ENCODE data around the gene GALNTL6.

GALNTL6 gene

GRCh38 chr4:173056271-173056670, 1243.1 kb downstream of the GALNTL6 start:
- TF ChIP-seq EZH2phosphoT487 (IDR thresholded peaks at IDR 0.05; ENCODE audit: borderline replicate concordance) (no peak), CTCF (conservative IDR thresholded peaks at IDR 0.05; ENCODE audit: low read length) (no peak)

GRCh38 chr4:173056710-173057109, 1243.5 kb downstream of the GALNTL6 start:
- H4K20me1 ChIP-seq (ENCODE audit: insufficient read depth, low read length, poor library complexity, severe bottlenecking): no peaks in the 10 kb centered on the region
- no peaks in the 10 kb centered on the region for H3K27me3 ChIP-seq (ENCODE audit: insufficient read depth, low read length, poor library complexity, severe bottlenecking)
- H3K36me3 ChIP-seq (ENCODE audit: insufficient read depth, low read length): no peaks in the 10 kb centered on the region
- no peaks in the 10 kb centered on the region for H3F3A ChIP-seq (ENCODE audit: low read depth)
- H3K79me2 ChIP-seq (ENCODE audit: insufficient read depth, low read length): no peaks in the 10 kb centered on the region
- H3K9me3 ChIP-seq (ENCODE audit: insufficient read depth, low read depth, low read length): no peaks in the 10 kb centered on the region
- no peak overlapping the region for H2AFZ ChIP-seq (ENCODE audit: low read length)
- no peak overlapping the region for H3K4me3 ChIP-seq (ENCODE audit: low read length, poor library complexity, severe bottlenecking)
- no peak overlapping the region for H3K4me2 ChIP-seq (ENCODE audit: low read depth, low read length, poor library complexity, severe bottlenecking)
- no peaks in the 10 kb centered on the region for H3K9me2 ChIP-seq (replicated peaks; ENCODE audit: low read depth, low read length)
- TF ChIP-seq CTCF (conservative IDR thresholded peaks at IDR 0.05; ENCODE audit: low read length) (no peak), EZH2phosphoT487 (IDR thresholded peaks at IDR 0.05; ENCODE audit: borderline replicate concordance) (no peak)
- H3K4me1 ChIP-seq (ENCODE audit: insufficient read depth, low read length, poor library complexity, severe bottlenecking): no peaks in the 10 kb centered on the region
- H3K9ac ChIP-seq (ENCODE audit: low read depth, low read length, poor library complexity, severe bottlenecking): no peak overlapping the region

More at GRCh38 chr4:173056271-173056670, 1243.1 kb downstream of the GALNTL6 start:
- Histone ChIP-seq H3K79me2 (ENCODE audit: insufficient read depth, low read length) (no peaks in the 10 kb centered on the region), H2AFZ (ENCODE audit: low read length) (no peak overlapping the region), H3K36me3 (ENCODE audit: insufficient read depth, low read length) (no peaks in the 10 kb centered on the region), H3K27me3 (ENCODE audit: insufficient read depth, low read length, poor library complexity, severe bottlenecking) (no peaks in the 10 kb centered on the region), H3K4me3 (ENCODE audit: low read length, poor library complexity, severe bottlenecking) (no peak overlapping the region), H3K4me1 (ENCODE audit: insufficient read depth, low read length, poor library complexity, severe bottlenecking) (no peaks in the 10 kb centered on the region), H3F3A (ENCODE audit: low read depth) (no peaks in the 10 kb centered on the region), H3K9me2 (replicated peaks; ENCODE audit: low read depth, low read length) (no peaks in the 10 kb centered on the region), H3K9ac (ENCODE audit: low read depth, low read length, poor library complexity, severe bottlenecking) (no peak overlapping the region), H4K20me1 (ENCODE audit: insufficient read depth, low read length, poor library complexity, severe bottlenecking) (no peaks in the 10 kb centered on the region), H3K9me3 (ENCODE audit: insufficient read depth, low read depth, low read length) (no peaks in the 10 kb centered on the region), H3K4me2 (ENCODE audit: low read depth, low read length, poor library complexity, severe bottlenecking) (no peak overlapping the region)

GRCh38 chr4:173057442-173057841, 1244.2 kb downstream of the GALNTL6 start:
- TF ChIP-seq CTCF (conservative IDR thresholded peaks at IDR 0.05; ENCODE audit: low read length) (no peak), EZH2phosphoT487 (IDR thresholded peaks at IDR 0.05; ENCODE audit: borderline replicate concordance) (no peak)
- Histone ChIP-seq H4K20me1 (ENCODE audit: insufficient read depth, low read length, poor library complexity, severe bottlenecking) (no peaks in the 10 kb centered on the region), H3K4me1 (ENCODE audit: insufficient read depth, low read length, poor library complexity, severe bottlenecking) (no peaks in the 10 kb centered on the region), H3K27me3 (ENCODE audit: insufficient read depth, low read length, poor library complexity, severe bottlenecking) (no peaks in the 10 kb centered on the region), H3K79me2 (ENCODE audit: insufficient read depth, low read length) (no peaks in the 10 kb centered on the region), H3F3A (ENCODE audit: low read depth) (no peaks in the 10 kb centered on the region), H3K4me2 (ENCODE audit: low read depth, low read length, poor library complexity, severe bottlenecking) (no peak overlapping the region), H3K9me2 (replicated peaks; ENCODE audit: low read depth, low read length) (no peaks in the 10 kb centered on the region), H3K9ac (ENCODE audit: low read depth, low read length, poor library complexity, severe bottlenecking) (no peak overlapping the region), H2AFZ (ENCODE audit: low read length) (no peak overlapping the region), H3K9me3 (ENCODE audit: insufficient read depth, low read depth, low read length) (no peaks in the 10 kb centered on the region), H3K36me3 (ENCODE audit: insufficient read depth, low read length) (no peaks in the 10 kb centered on the region), H3K4me3 (ENCODE audit: low read length, poor library complexity, severe bottlenecking) (no peak overlapping the region)
